ENCODE data around the gene PROX1.

Gene PROX1

GRCh38 chr1:213987927-213988506, at the start of gene PROX1:
PROX1 (plus strand) TSS chr1:213987973; CDS start chr1:213996536, 8,563 bp downstream.
- Histone ChIP-seq H3K27ac (ENCODE audit: low read length) (peak within 1 kb of the TSS; percentile 29; the same call in 1 of the 2 replicates), H3K9ac (ENCODE audit: low read length) (peak within 1 kb of the TSS; percentile 61), H3K79me2 (ENCODE audit: low read length) (no peaks in the 10 kb centered on the region), H4K20me1 (ENCODE audit: insufficient read depth, low read length) (no peaks in the 10 kb centered on the region), H3K4me2 (ENCODE audit: low read length) (peak within 1 kb of the TSS; percentile 65), H3K4me3 (ENCODE audit: low read length) (peak within 1 kb of the TSS; percentile 75), H3K27me3 (ENCODE audit: low read depth, low read length) (peaks cover 20% of the 10 kb centered on the region), H3K36me3 (replicated peaks; ENCODE audit: low read depth, low read length) (no peaks in the 10 kb centered on the region), H2AFZ (ENCODE audit: low read depth, low read length) (peak within 1 kb of the TSS; percentile 38), H3K9me3 (ENCODE audit: insufficient read depth, low read length) (no peaks in the 10 kb centered on the region), H3K4me1 (ENCODE audit: low read length) (peaks cover 6% of the 10 kb centered on the region)
- TF ChIP-seq CTCF (IDR thresholded peaks at IDR 0.05; ENCODE audit: low read depth, low read length), result no peak
- no peak for TF ChIP-seq EZH2phosphoT487 (IDR thresholded peaks at IDR 0.05; ENCODE audit: low read depth)

- no peak overlapping the region for H3K9ac ChIP-seq (ENCODE audit: low read length)
- no peaks in the 10 kb centered on the region for H3K79me2 ChIP-seq (ENCODE audit: low read length)
- no peak overlapping the region for H3K4me3 ChIP-seq (ENCODE audit: low read length)
- no peak overlapping the region for H3K27ac ChIP-seq (ENCODE audit: low read length)
- no peaks in the 10 kb centered on the region for H3K9me3 ChIP-seq (ENCODE audit: insufficient read depth, low read length)
- TF ChIP-seq EZH2phosphoT487 (IDR thresholded peaks at IDR 0.05; ENCODE audit: low read depth) (no peak), CTCF (IDR thresholded peaks at IDR 0.05; ENCODE audit: low read depth, low read length) (no peak)
- H3K36me3 ChIP-seq (replicated peaks; ENCODE audit: low read depth, low read length), result no peaks in the 10 kb centered on the region
- no peak overlapping the region for H2AFZ ChIP-seq (ENCODE audit: low read depth, low read length)
- no peaks in the 10 kb centered on the region for H4K20me1 ChIP-seq (ENCODE audit: insufficient read depth, low read length)
- H3K27me3 ChIP-seq (ENCODE audit: low read depth, low read length), result no peaks in the 10 kb centered on the region
- H3K4me2 ChIP-seq (ENCODE audit: low read length), result no peak overlapping the region
- no peaks in the 10 kb centered on the region for H3K4me1 ChIP-seq (ENCODE audit: low read length)
These were observed 49.0 kb upstream of the PROX1 start for GRCh38 chr1:213938776-213939175.

GRCh38 chr1:213939888-213940287, 47.9 kb upstream of the PROX1 start:
- TF ChIP-seq CTCF (IDR thresholded peaks at IDR 0.05; ENCODE audit: low read depth, low read length), result no peak
- TF ChIP-seq EZH2phosphoT487 (IDR thresholded peaks at IDR 0.05; ENCODE audit: low read depth), result no peak
- H3K36me3 ChIP-seq (replicated peaks; ENCODE audit: low read depth, low read length), result no peaks in the 10 kb centered on the region
- H3K27me3 ChIP-seq (ENCODE audit: low read depth, low read length), result peaks cover 5% of the 10 kb centered on the region; the same call in 1 of the 2 replicates
- H3K9me3 ChIP-seq (ENCODE audit: insufficient read depth, low read length), result no peaks in the 10 kb centered on the region
- H3K4me2 ChIP-seq (ENCODE audit: low read length), result no peak overlapping the region
- no peak overlapping the region for H3K9ac ChIP-seq (ENCODE audit: low read length)
- no peaks in the 10 kb centered on the region for H3K4me1 ChIP-seq (ENCODE audit: low read length)
- H3K27ac ChIP-seq (ENCODE audit: low read length), result no peak overlapping the region
- no peaks in the 10 kb centered on the region for H4K20me1 ChIP-seq (ENCODE audit: insufficient read depth, low read length)
- no peak overlapping the region for H2AFZ ChIP-seq (ENCODE audit: low read depth, low read length)
- H3K4me3 ChIP-seq (ENCODE audit: low read length), result no peak overlapping the region
- H3K79me2 ChIP-seq (ENCODE audit: low read length), result no peaks in the 10 kb centered on the region

GRCh38 chr1:213940947-213941346, 46.8 kb upstream of the PROX1 start:
- Histone ChIP-seq H3K27me3 (ENCODE audit: low read depth, low read length) (peaks cover 8% of the 10 kb centered on the region; the same call in 1 of the 2 replicates), H3K4me2 (ENCODE audit: low read length) (no peak overlapping the region), H3K4me3 (ENCODE audit: low read length) (no peak overlapping the region), H3K27ac (ENCODE audit: low read length) (no peak overlapping the region), H3K4me1 (ENCODE audit: low read length) (no peaks in the 10 kb centered on the region), H4K20me1 (ENCODE audit: insufficient read depth, low read length) (no peaks in the 10 kb centered on the region), H3K36me3 (replicated peaks; ENCODE audit: low read depth, low read length) (no peaks in the 10 kb centered on the region), H3K79me2 (ENCODE audit: low read length) (no peaks in the 10 kb centered on the region), H3K9me3 (ENCODE audit: insufficient read depth, low read length) (no peaks in the 10 kb centered on the region), H2AFZ (ENCODE audit: low read depth, low read length) (no peak overlapping the region), H3K9ac (ENCODE audit: low read length) (no peak overlapping the region)
- TF ChIP-seq CTCF (IDR thresholded peaks at IDR 0.05; ENCODE audit: low read depth, low read length), result no peak
- TF ChIP-seq EZH2phosphoT487 (IDR thresholded peaks at IDR 0.05; ENCODE audit: low read depth), result no peak
